Measurements from ENCODE around the gene NPIPA7. TPM values are rescaled to one million over a fixed set of nuclear protein-coding genes. Genes with fewer than 3 reads are reported as not detected.
"Not testable (repeated sequence)": the region's sequence is repeated elsewhere in the genome, so short reads cannot be mapped to it uniquely, and the experiment has no call there.

The NPIPA7 gene
- total and polyA plus RNA-seq, 2 experiments from 2014 or later, result 7.3 to 39.1 TPM

DNA sequence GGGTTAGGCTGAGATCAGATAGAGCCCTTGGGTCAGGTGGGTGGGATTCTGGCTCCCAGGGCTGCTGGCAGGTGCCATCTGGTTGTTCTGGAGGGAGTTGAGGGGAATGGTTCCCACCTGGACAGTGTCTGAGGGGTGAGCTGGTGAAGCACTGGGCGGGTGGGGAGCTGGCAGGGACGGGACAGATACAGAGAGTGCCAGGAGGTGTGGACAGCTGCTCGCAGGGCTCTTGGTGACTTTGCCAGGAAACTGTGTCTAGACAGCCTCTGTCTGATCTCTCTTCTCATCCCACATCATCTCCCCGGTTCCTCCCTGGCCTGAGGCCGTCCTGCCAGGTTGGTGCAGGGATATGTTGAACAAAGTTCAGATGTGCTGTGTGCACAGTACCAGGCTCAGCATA, 38.1 kb downstream of the NPIPA7 start:
- H3K36me3 Mint-ChIP-seq (ENCODE audit: low read depth); H3K4me3 ChIP-seq; H3K27me3 Mint-ChIP-seq (ENCODE audit: insufficient read depth, low read depth, poor library complexity); H3K27ac ChIP-seq (ENCODE audit: low read depth); H3K27ac Mint-ChIP-seq; H3K27me3 ChIP-seq (ENCODE audit: insufficient read depth); H3K4me1 ChIP-seq (ENCODE audit: insufficient read depth); H3K9me2 ChIP-seq (ENCODE audit: insufficient read depth); H3K9me3 Mint-ChIP-seq; H3K4me2 ChIP-seq; H2AFZ ChIP-seq; DNase-seq (ENCODE audit: low spot score); H3K4me1 Mint-ChIP-seq; ATAC-seq; H3K79me2 ChIP-seq (replicated peaks; ENCODE audit: insufficient read depth); H4K20me1 ChIP-seq (replicated peaks; ENCODE audit: insufficient read depth); H3K36me3 ChIP-seq (ENCODE audit: insufficient read depth); H3F3A ChIP-seq (replicated peaks; ENCODE audit: low read depth); H3K4me3 Mint-ChIP-seq: not testable (repeated sequence)

DNA sequence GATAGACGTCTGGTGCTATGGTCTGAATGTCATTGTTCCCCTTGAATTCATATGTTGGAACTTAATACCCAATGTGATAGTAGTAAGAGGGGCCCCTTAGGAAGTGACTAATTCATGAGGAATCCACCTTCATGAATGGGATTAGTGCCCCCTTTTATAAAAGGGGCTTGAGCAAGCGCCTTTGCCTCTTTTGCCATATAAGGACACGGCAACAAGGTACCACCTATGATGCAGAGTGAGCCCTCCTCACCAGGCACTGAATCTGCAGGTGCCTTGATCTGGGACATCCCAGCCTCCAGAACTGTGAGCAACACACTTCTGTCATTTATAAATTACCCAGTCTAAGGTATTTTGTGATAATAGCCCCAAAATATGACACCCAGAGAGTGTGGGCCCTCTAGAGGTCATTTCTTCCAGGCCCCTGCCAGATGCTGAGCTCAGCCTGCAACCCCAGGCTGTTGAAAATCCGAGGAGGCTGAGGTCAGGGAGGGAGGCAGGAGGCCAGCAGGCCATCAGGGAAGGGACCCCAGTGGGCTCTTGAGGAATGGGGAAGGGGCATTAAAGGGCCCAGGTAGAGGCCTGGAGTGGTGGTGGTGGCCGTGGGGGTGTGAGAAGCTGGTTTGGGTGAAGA, 39.1 kb downstream of the NPIPA7 start:
- H3K36me3 Mint-ChIP-seq (ENCODE audit: low read depth); H3K27ac Mint-ChIP-seq; H3K4me2 ChIP-seq; H3K36me3 ChIP-seq (ENCODE audit: insufficient read depth); H3K4me3 ChIP-seq; H3K4me1 ChIP-seq (ENCODE audit: insufficient read depth); H3F3A ChIP-seq (replicated peaks; ENCODE audit: low read depth); DNase-seq (ENCODE audit: low spot score); H3K27ac ChIP-seq (ENCODE audit: low read depth); H4K20me1 ChIP-seq (replicated peaks; ENCODE audit: insufficient read depth); H3K27me3 Mint-ChIP-seq (ENCODE audit: insufficient read depth, low read depth, poor library complexity); H2AFZ ChIP-seq; H3K9me3 Mint-ChIP-seq; H3K4me1 Mint-ChIP-seq; H3K79me2 ChIP-seq (replicated peaks; ENCODE audit: insufficient read depth); H3K4me3 Mint-ChIP-seq; H3K27me3 ChIP-seq (ENCODE audit: insufficient read depth); H3K9me2 ChIP-seq (ENCODE audit: insufficient read depth): not testable (repeated sequence)
- ATAC-seq, result peak; percentile 82

DNA sequence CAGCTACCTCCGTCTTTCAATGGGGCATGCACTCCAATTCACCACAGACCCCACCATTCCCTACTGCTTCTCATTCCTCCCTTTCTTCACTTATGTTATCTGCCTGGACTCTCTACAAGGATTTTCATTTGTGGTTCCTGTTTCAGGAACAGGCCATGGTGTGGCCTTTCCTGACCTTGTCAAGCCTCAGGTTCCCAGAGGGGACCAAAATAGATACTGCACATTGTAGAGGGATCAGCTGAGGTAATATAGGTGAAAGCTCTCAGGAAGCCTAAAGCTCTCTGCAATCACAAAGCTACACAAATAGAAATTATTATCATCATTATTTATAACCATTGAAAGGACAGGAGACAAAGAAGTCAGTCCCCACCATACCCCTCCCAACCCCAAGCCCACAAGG, 41.6 kb downstream of the NPIPA7 start:
- not testable (repeated sequence) for H3K4me3 ChIP-seq; H3K36me3 ChIP-seq (ENCODE audit: insufficient read depth); H3K9me3 Mint-ChIP-seq; H3K27ac ChIP-seq (ENCODE audit: low read depth); H3F3A ChIP-seq (replicated peaks; ENCODE audit: low read depth); H3K27me3 Mint-ChIP-seq (ENCODE audit: insufficient read depth, low read depth, poor library complexity); H3K4me1 ChIP-seq (ENCODE audit: insufficient read depth); H3K27me3 ChIP-seq (ENCODE audit: insufficient read depth); H3K9me2 ChIP-seq (ENCODE audit: insufficient read depth); H3K27ac Mint-ChIP-seq; H3K4me3 Mint-ChIP-seq; ATAC-seq; H3K36me3 Mint-ChIP-seq (ENCODE audit: low read depth); DNase-seq (ENCODE audit: low spot score); H2AFZ ChIP-seq; H3K4me1 Mint-ChIP-seq; H3K4me2 ChIP-seq; H4K20me1 ChIP-seq (replicated peaks; ENCODE audit: insufficient read depth); H3K79me2 ChIP-seq (replicated peaks; ENCODE audit: insufficient read depth)

DNA sequence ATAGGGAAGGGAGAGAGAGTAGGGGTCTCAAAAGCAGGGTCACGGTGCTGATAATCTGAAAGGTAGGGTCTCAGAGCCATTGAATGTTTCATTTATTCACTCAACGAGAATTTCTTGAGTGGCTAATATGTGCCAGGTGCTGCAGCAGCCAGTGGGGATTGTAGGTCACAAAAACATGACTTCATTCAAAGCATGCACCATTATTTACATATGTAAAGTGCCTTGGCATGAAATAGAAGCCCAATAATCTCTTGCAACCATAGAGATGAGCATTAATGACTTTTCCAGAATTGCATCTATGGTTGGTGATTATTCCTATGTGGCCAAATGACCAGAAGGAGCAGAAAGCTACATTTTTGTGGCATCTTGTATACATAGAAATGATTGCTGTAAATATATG, 46.2 kb downstream of the NPIPA7 start:
- H3K4me2 ChIP-seq; H3K27me3 ChIP-seq (ENCODE audit: insufficient read depth); DNase-seq (ENCODE audit: low spot score); H3K9me2 ChIP-seq (ENCODE audit: insufficient read depth); H3K27me3 Mint-ChIP-seq (ENCODE audit: insufficient read depth, low read depth, poor library complexity); H3K4me3 ChIP-seq; H3K4me1 ChIP-seq (ENCODE audit: insufficient read depth); H3K36me3 ChIP-seq (ENCODE audit: insufficient read depth); H3K27ac ChIP-seq (ENCODE audit: low read depth); ATAC-seq; H3K79me2 ChIP-seq (replicated peaks; ENCODE audit: insufficient read depth); H3K27ac Mint-ChIP-seq; H3K4me3 Mint-ChIP-seq; H2AFZ ChIP-seq; H3K36me3 Mint-ChIP-seq (ENCODE audit: low read depth); H3K4me1 Mint-ChIP-seq; H3F3A ChIP-seq (replicated peaks; ENCODE audit: low read depth); H4K20me1 ChIP-seq (replicated peaks; ENCODE audit: insufficient read depth); H3K9me3 Mint-ChIP-seq: not testable (repeated sequence)

DNA sequence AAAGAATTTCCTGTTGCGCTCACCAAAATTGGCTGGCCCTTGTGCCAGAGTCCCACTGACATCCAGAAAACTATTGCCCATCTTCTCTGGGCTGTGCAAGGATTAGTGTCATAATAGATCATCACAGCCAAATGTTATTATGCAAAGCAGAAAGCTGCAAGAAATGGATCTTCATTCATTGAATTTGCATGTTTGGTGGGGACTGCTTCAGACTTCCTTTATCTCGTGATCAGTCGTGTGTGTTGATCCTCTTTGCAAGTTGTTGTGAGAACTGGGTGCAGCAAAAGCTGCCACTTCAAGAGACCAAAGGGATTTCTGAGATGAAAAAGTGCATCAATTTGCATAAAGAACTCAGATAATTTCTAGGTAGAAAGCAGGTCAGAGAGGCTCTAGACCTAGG, 52.2 kb downstream of the NPIPA7 start:
- not testable (repeated sequence) for H3K9me2 ChIP-seq (ENCODE audit: insufficient read depth); ATAC-seq; H3K4me2 ChIP-seq; H3K4me1 ChIP-seq (ENCODE audit: insufficient read depth); H3K36me3 ChIP-seq (ENCODE audit: insufficient read depth); H3K36me3 Mint-ChIP-seq (ENCODE audit: low read depth); H3K27me3 ChIP-seq (ENCODE audit: insufficient read depth); H3K27ac Mint-ChIP-seq; H3K79me2 ChIP-seq (replicated peaks; ENCODE audit: insufficient read depth); H3K4me1 Mint-ChIP-seq; H3F3A ChIP-seq (replicated peaks; ENCODE audit: low read depth); H3K4me3 Mint-ChIP-seq; H4K20me1 ChIP-seq (replicated peaks; ENCODE audit: insufficient read depth); H2AFZ ChIP-seq; H3K27me3 Mint-ChIP-seq (ENCODE audit: insufficient read depth, low read depth, poor library complexity); H3K27ac ChIP-seq (ENCODE audit: low read depth); H3K4me3 ChIP-seq; H3K9me3 Mint-ChIP-seq; DNase-seq (ENCODE audit: low spot score)

DNA sequence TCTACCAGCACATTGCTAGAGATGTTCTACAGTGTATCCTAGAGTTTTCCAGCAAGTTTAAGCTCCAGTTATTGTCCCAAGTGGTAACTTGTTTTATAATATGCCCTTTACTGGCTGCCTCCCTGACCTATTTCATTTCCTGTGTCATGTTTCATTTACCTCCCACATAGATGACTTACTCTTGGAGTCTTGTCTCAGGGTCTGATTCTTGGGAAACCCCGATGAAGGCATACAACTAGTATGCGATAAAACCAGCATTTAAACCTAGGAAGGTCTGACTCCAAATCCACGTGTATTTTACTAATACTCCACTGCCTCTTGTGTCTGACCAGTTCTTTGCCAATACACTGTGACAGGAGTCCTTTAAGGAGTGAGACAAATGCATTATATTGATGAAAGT, 55.8 kb downstream of the NPIPA7 start:
- H3K4me1 ChIP-seq (ENCODE audit: insufficient read depth); H3K4me3 Mint-ChIP-seq; H3K27ac ChIP-seq (ENCODE audit: low read depth); H3K79me2 ChIP-seq (replicated peaks; ENCODE audit: insufficient read depth); H4K20me1 ChIP-seq (replicated peaks; ENCODE audit: insufficient read depth); H3K36me3 Mint-ChIP-seq (ENCODE audit: low read depth); H3K27me3 Mint-ChIP-seq (ENCODE audit: insufficient read depth, low read depth, poor library complexity); H3K27ac Mint-ChIP-seq; H3K9me3 Mint-ChIP-seq; H3F3A ChIP-seq (replicated peaks; ENCODE audit: low read depth); H3K9me2 ChIP-seq (ENCODE audit: insufficient read depth); H3K4me3 ChIP-seq; H3K4me2 ChIP-seq; H2AFZ ChIP-seq; ATAC-seq; H3K36me3 ChIP-seq (ENCODE audit: insufficient read depth); H3K27me3 ChIP-seq (ENCODE audit: insufficient read depth); H3K4me1 Mint-ChIP-seq; DNase-seq (ENCODE audit: low spot score): not testable (repeated sequence)

DNA sequence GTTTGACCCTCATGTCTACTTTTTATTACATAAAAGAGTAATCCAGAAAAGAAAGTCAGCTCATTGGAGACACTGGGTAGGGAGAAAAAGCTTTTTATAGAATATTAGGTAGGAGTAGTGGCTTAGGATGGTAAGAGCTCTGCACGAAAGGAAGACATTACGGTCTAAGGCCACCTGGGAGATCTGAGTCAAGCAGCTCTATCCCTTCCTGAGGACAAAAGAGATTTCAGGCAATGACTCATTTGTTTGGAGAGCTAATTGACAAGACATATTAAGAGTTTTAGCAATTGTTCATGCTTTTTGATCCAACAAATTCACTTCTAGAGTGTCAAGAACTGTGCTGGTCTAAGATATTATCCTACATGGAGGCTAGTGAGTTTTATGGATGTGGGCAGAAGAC, 62.5 kb downstream of the NPIPA7 start:
- ATAC-seq; H3K4me1 ChIP-seq (ENCODE audit: insufficient read depth); H2AFZ ChIP-seq; H3K4me3 ChIP-seq; H3F3A ChIP-seq (replicated peaks; ENCODE audit: low read depth); DNase-seq (ENCODE audit: low spot score); H3K36me3 ChIP-seq (ENCODE audit: insufficient read depth); H3K27ac Mint-ChIP-seq; H3K27ac ChIP-seq (ENCODE audit: low read depth); H3K79me2 ChIP-seq (replicated peaks; ENCODE audit: insufficient read depth); H3K9me3 Mint-ChIP-seq; H3K36me3 Mint-ChIP-seq (ENCODE audit: low read depth); H4K20me1 ChIP-seq (replicated peaks; ENCODE audit: insufficient read depth); H3K9me2 ChIP-seq (ENCODE audit: insufficient read depth); H3K4me3 Mint-ChIP-seq; H3K27me3 ChIP-seq (ENCODE audit: insufficient read depth); H3K4me1 Mint-ChIP-seq; H3K27me3 Mint-ChIP-seq (ENCODE audit: insufficient read depth, low read depth, poor library complexity); H3K4me2 ChIP-seq: not testable (repeated sequence)
